CD4-positive, alpha-beta memory T cell (primary cell): ENCODE results near the gene TOLLIP. TPM values are rescaled to one million over a fixed set of nuclear protein-coding genes. Genes with fewer than 3 reads are reported as not detected.

ENCODE experiments used
- CTCF ChIA-PET: fragments of 350-600 bp; sonication (Branson Sonifier 250); formaldehyde crosslinking; loops from one replicate; lab custom pipeline; 2021; ENCODE audit warnings: inconsistent platforms; ENCODE audit not compliant: partially characterized antibody; lab: Charles Lee
- POLR2A ChIA-PET: fragments of 350-600 bp; sonication (Branson Sonifier 250); formaldehyde crosslinking; loops from one replicate; lab custom pipeline; 2021; ENCODE audit not compliant: partially characterized antibody; lab: Charles Lee
- DNase-seq, 5 donors: peaks; one replicate each; pipeline versions ENCODE4 v3.0.0 to v3.0.0-alpha.2; 2020 to 2022; ENCODE audit warnings: mixed read lengths in 1 of 5
- H3K27ac ChIP-seq: one replicate; pipeline ENCODE4 v1.7.0; 2013; ENCODE audit warnings: low read depth, low read length
- H3K27me3 ChIP-seq: 2 replicates; pipeline ENCODE4 v1.7.0; 2013; ENCODE audit warnings: mild to moderate bottlenecking, low read length, moderate library complexity; ENCODE audit not compliant: insufficient read depth
- H3K36me3 ChIP-seq: 2 replicates; pipeline ENCODE4 v1.7.0; 2013; ENCODE audit warnings: mild to moderate bottlenecking, low read length, moderate library complexity; ENCODE audit not compliant: insufficient read depth
- H3K4me1 ChIP-seq: 2 replicates; pipeline ENCODE4 v1.7.0; 2013; ENCODE audit warnings: mild to moderate bottlenecking, low read length, moderate library complexity; ENCODE audit not compliant: insufficient read depth
- H3K4me3 ChIP-seq, 2 donors: one replicate each; pipeline ENCODE4 v1.7.0; 2013; ENCODE audit warnings: low read length in 2 of 2, mild to moderate bottlenecking in 1 of 2
- H3K9me3 ChIP-seq, 2 donors: one replicate each; pipeline ENCODE4 v1.7.0; 2013; ENCODE audit warnings: low read length in 2 of 2, control low read depth in 1 of 2; ENCODE audit not compliant: control insufficient read depth in 1 of 2
- H3K27ac Mint-ChIP-seq, 7 donors: one replicate each; pipeline ENCODE4 v1.8.0; 2020 to 2021; ENCODE audit warnings: mixed read lengths in 7 of 7, mild to moderate bottlenecking in 6 of 7, inconsistent platforms in 3 of 7, moderate library complexity in 3 of 7
- H3K27me3 Mint-ChIP-seq, 2 donors: one replicate each; pipeline ENCODE4 v1.8.0; 2020 to 2021; ENCODE audit warnings: mixed read lengths in 2 of 2
- H3K36me3 Mint-ChIP-seq, 2 donors: one replicate each; pipeline ENCODE4 v1.8.0; 2020 to 2021; ENCODE audit warnings: mixed read lengths in 2 of 2, inconsistent platforms in 1 of 2, mild to moderate bottlenecking in 1 of 2
- H3K4me1 Mint-ChIP-seq, 4 donors: one replicate each; pipeline ENCODE4 v1.8.0; 2020 to 2021; ENCODE audit warnings: mixed read lengths in 4 of 4, mild to moderate bottlenecking in 1 of 4
- H3K4me3 Mint-ChIP-seq, 8 donors: one replicate each; pipeline ENCODE4 v1.8.0; 2020 to 2021; ENCODE audit warnings: mixed read lengths in 8 of 8, mild to moderate bottlenecking in 7 of 8, moderate library complexity in 6 of 8, inconsistent platforms in 3 of 8
- H3K9me3 Mint-ChIP-seq, 8 donors: one replicate each; pipeline ENCODE4 v1.8.0; 2020 to 2021; ENCODE audit warnings: mixed read lengths in 8 of 8, mild to moderate bottlenecking in 5 of 8, inconsistent platforms in 3 of 8, moderate library complexity in 1 of 8
- intact Hi-C: fragments of 100-400 bp; cut with micrococcal nuclease; formaldehyde crosslinking; loops from one replicate; pipeline ENCODE4 v1.15.1; 2023
- polyA plus RNA-seq, 2 donors: library from polyadenylated mRNA; unstranded; fragments of 300-500 nt; fragmentation: Illumina TruSeq; gene quantifications; one replicate each; pipeline ENCODE4 v1.2.3, GENCODE V29; 2021
- total RNA-seq, 2 experiments: library from RNA; stranded (reverse); gene quantifications; one replicate each; pipeline ENCODE4 v1.2.3, GENCODE V29; 2021

Gene TOLLIP
- total and polyA plus RNA-seq, 4 experiments from 2014 or later: 29.8 to 51.4 (median 41.7) TPM

DNA sequence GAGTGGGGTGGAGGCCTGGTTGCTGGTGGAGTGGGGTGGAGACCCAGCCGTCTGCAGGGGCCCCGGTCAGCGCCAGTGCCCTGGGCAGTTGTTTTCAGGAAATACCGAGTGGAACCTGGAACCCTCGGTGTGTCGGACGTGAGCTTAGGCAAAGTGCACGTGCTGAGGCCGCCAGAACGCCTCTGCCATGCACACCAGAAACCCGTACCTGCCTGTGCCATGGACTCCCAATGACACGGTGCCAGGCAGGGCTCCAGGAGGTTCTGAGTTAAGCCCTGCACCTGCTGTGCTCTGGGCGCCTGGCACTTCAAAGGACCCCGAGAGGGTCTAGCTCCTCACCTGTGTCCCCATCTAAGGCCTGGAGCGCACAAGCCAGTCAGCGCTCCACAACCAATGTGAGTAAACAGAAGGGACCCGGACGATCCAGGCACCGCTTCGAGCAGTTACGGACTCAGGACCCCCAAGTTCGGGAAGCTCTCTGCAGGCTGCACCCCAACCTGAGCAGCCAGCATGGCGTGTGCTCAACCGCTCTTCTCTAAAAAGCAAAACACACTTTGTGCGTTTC lies 12.3 kb downstream of the TOLLIP start:
- POLR2A ChIA-PET: interaction anchor here (2.2 kb wide), 1 partner anchor 12 kb away, joined by 5 read pairs; the partner anchor contains the start of gene TOLLIP
- peaks cover 22% of the 10 kb centered on the region for H3K36me3 ChIP-seq
- H3K4me3 Mint-ChIP-seq: no peak overlapping the region
- CTCF ChIA-PET: no interaction called here
- H3K27ac ChIP-seq: no peak overlapping the region
- no peaks in the 10 kb centered on the region for H3K27me3 Mint-ChIP-seq
- peaks cover 4 to 31% (median 8%) of the 10 kb centered on the region in 4 donors for H3K4me1 Mint-ChIP-seq
- H3K4me1 ChIP-seq: no peaks in the 10 kb centered on the region
- H3K36me3 Mint-ChIP-seq: peaks cover 5 to 23% of the 10 kb centered on the region in 2 donors
- H3K27ac Mint-ChIP-seq: no peak overlapping the region
- H3K4me3 ChIP-seq: no peak overlapping the region
- H3K9me3 ChIP-seq: no peaks in the 10 kb centered on the region
- H3K27me3 ChIP-seq: no peaks in the 10 kb centered on the region
- DNase-seq: no peak
- intact Hi-C loops: no loop called here
- H3K9me3 Mint-ChIP-seq: no peaks in the 10 kb centered on the region

- POLR2A ChIA-PET: no interaction called here
- no peaks in the 10 kb centered on the region for H3K4me1 ChIP-seq
- no peak overlapping the region for H3K27ac Mint-ChIP-seq
These were observed 13.1 kb downstream of the TOLLIP start for GRCh38 chr11:1296287-1296686.

GRCh38 chr11:1295591-1295990 lies 13.8 kb downstream of the TOLLIP start:
- H3K27me3 ChIP-seq: no peaks in the 10 kb centered on the region
- DNase-seq: no peak
- intact Hi-C loops: no loop called here
- ChIA-PET CTCF (no interaction called here), POLR2A (interaction anchor here (0.6 kb wide), 1 partner anchor 13 kb away, joined by 3 read pairs; the partner anchor contains the start of gene TOLLIP)
- Mint-ChIP-seq H3K27ac (no peak overlapping the region), H3K4me3 (no peak overlapping the region), H3K9me3 (no peaks in the 10 kb centered on the region), H3K27me3 (no peaks in the 10 kb centered on the region), H3K4me1 (peaks cover 4 to 20% (median 6%) of the 10 kb centered on the region in 4 donors), H3K36me3 (peaks cover 9 to 30% of the 10 kb centered on the region in 2 donors)
- H3K4me3 ChIP-seq: no peak overlapping the region
- H3K9me3 ChIP-seq: no peaks in the 10 kb centered on the region
- no peak overlapping the region for H3K27ac ChIP-seq
- no peaks in the 10 kb centered on the region for H3K4me1 ChIP-seq
- H3K36me3 ChIP-seq: peaks cover 26% of the 10 kb centered on the region

More at GRCh38 chr11:1296287-1296686, 13.1 kb downstream of the TOLLIP start:
- no peak overlapping the region for H3K27ac ChIP-seq
- no peaks in the 10 kb centered on the region for H3K27me3 ChIP-seq
- no peak overlapping the region for H3K4me3 ChIP-seq
- Mint-ChIP-seq H3K9me3 (no peaks in the 10 kb centered on the region), H3K4me3 (peak overlapping the region in 1 of 8 donors; percentile 33), H3K27me3 (no peaks in the 10 kb centered on the region), H3K4me1 (peaks cover 4 to 24% (median 6%) of the 10 kb centered on the region in 4 donors), H3K36me3 (peaks cover 5 to 27% of the 10 kb centered on the region in 2 donors)
- DNase-seq: no peak
- peaks cover 23% of the 10 kb centered on the region for H3K36me3 ChIP-seq
- intact Hi-C loops: no loop called here
- CTCF ChIA-PET: no interaction called here
- H3K9me3 ChIP-seq: no peaks in the 10 kb centered on the region

- Histone ChIP-seq H3K36me3 (peaks cover 28% of the 10 kb centered on the region), H3K27me3 (no peaks in the 10 kb centered on the region), H3K4me1 (no peaks in the 10 kb centered on the region), H3K4me3 (no peak overlapping the region), H3K27ac (no peak overlapping the region), H3K9me3 (no peaks in the 10 kb centered on the region)
- Mint-ChIP-seq H3K27me3 (no peaks in the 10 kb centered on the region), H3K4me3 (no peak overlapping the region), H3K9me3 (no peaks in the 10 kb centered on the region), H3K4me1 (peaks cover 3 to 17% (median 6%) of the 10 kb centered on the region in 4 donors), H3K27ac (no peak overlapping the region), H3K36me3 (peaks cover 9 to 32% of the 10 kb centered on the region in 2 donors)
- no peak for DNase-seq
- POLR2A ChIA-PET: interaction anchor here (0.6 kb wide), 1 partner anchor 14 kb away, joined by 3 read pairs; the partner anchor contains the start of gene TOLLIP
- intact Hi-C loops: no loop called here
- CTCF ChIA-PET: no interaction called here
These were observed 14.3 kb downstream of the TOLLIP start for GRCh38 chr11:1295086-1295485.

DNA sequence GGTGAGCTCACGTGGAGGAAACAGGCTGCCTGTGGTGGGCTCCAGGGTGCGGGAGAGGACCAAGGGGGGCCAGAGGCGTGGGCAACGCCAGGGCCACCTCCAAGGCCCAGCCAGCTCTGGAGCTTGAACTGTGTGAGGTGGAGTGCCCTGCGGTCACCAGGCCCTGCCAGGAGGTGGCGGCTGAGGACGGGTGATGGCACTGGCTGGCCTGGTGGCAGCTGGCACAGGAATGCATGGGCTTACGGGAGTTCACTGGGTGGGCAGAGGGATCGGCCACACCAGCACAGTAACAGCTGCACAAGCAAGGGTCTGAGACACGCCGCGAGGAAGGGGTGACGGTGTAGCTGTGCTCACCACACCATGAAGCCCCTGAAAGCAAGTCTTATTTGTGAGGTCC lies 15.8 kb downstream of the TOLLIP start:
- H3K4me3 ChIP-seq: no peak overlapping the region
- H3K36me3 Mint-ChIP-seq: peaks cover 9 to 32% of the 10 kb centered on the region in 2 donors
- H3K4me1 Mint-ChIP-seq: peaks cover 0 to 12% (median 4%) of the 10 kb centered on the region in 4 donors
- no peaks in the 10 kb centered on the region for H3K9me3 ChIP-seq
- H3K27me3 ChIP-seq: no peaks in the 10 kb centered on the region
- no peak overlapping the region for H3K27ac ChIP-seq
- H3K27me3 Mint-ChIP-seq: no peaks in the 10 kb centered on the region
- H3K4me3 Mint-ChIP-seq: no peak overlapping the region
- H3K36me3 ChIP-seq: peaks cover 41% of the 10 kb centered on the region
- no peak overlapping the region for H3K27ac Mint-ChIP-seq
- no peaks in the 10 kb centered on the region for H3K9me3 Mint-ChIP-seq
- POLR2A ChIA-PET: no interaction called here
- intact Hi-C loops: no loop called here
- DNase-seq: no peak
- CTCF ChIA-PET: no interaction called here
- H3K4me1 ChIP-seq: no peaks in the 10 kb centered on the region

DNA sequence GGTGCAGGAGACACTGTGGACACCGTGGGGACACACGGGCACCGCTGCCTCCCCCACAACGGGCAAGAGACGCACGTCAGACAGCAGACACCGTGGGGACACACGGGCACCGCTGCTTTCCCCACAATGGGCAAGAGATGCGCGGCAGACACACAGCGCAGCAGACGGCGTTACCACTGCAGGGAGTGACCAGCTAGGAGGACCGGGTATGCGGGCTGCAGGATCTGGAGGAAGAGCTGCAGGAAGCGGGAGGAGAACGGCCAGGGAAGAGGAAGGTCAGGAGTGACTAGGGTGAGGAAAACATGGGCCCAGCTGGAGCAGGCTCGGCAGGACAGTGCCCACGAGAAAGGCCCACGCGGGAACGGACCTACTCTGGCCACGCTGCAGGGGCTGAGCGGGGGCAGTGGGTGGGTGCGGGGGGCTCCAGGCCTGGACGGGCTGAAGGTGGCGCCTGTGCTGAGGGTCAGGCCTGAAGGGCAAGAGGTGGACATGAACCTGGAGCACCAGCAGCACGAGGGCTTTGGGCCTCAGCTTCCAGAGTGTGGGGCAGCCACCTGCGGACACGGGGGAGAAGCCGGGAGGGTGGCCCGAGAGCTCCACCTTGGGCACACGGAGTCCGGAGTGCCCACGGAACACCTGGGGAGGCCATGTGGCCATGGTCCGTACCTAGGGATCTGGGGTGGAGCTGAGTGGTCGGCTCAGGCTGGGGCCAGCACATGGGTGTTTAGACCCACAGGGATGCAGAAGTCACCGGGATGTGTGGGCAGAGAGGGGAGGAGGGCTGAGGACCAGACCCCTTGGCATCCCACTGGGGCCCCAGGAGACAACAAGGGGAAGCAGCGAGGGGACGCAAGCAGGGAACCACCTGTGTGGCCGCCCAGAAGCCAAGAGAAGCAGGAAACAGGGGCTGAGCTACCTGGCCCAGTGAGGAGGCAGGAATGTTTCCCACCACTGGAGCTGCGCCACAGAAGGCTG lies 16.5 kb downstream of the TOLLIP start:
- peaks cover 9 to 31% of the 10 kb centered on the region in 2 donors for H3K36me3 Mint-ChIP-seq
- Histone ChIP-seq H3K36me3 (peaks cover 42% of the 10 kb centered on the region), H3K27me3 (no peaks in the 10 kb centered on the region), H3K9me3 (no peaks in the 10 kb centered on the region), H3K4me3 (no peak overlapping the region), H3K4me1 (no peaks in the 10 kb centered on the region), H3K27ac (no peak overlapping the region)
- ChIA-PET CTCF (no interaction called here), POLR2A (no interaction called here)
- H3K4me3 Mint-ChIP-seq: peak overlapping the region in 1 of 8 donors; percentile 32
- no peak for DNase-seq
- no peaks in the 10 kb centered on the region for H3K27me3 Mint-ChIP-seq
- peaks cover 0 to 5% (median 3%) of the 10 kb centered on the region in 4 donors for H3K4me1 Mint-ChIP-seq
- peak overlapping the region in 3 of 7 donors; percentile 40 to 79 (median 53) for H3K27ac Mint-ChIP-seq
- H3K9me3 Mint-ChIP-seq: no peaks in the 10 kb centered on the region
- intact Hi-C loops: no loop called here

GRCh38 chr11:1292018-1292643 lies 17.3 kb downstream of the TOLLIP start:
- H3K27me3 Mint-ChIP-seq: no peaks in the 10 kb centered on the region
- no peaks in the 10 kb centered on the region for H3K4me1 ChIP-seq
- no peaks in the 10 kb centered on the region for H3K27me3 ChIP-seq
- no peak overlapping the region for H3K4me3 ChIP-seq
- H3K27ac Mint-ChIP-seq: peak overlapping the region in 3 of 7 donors; percentile 40 to 53 (median 48)
- no peaks in the 10 kb centered on the region for H3K9me3 ChIP-seq
- intact Hi-C loops: no loop called here
- ChIA-PET POLR2A (no interaction called here), CTCF (no interaction called here)
- peaks cover 41% of the 10 kb centered on the region for H3K36me3 ChIP-seq
- H3K4me1 Mint-ChIP-seq: peaks cover 0 to 4% (median 3%) of the 10 kb centered on the region in 4 donors
- no peak overlapping the region for H3K27ac ChIP-seq
- H3K36me3 Mint-ChIP-seq: peaks cover 9 to 31% of the 10 kb centered on the region in 2 donors
- no peak for DNase-seq
- H3K9me3 Mint-ChIP-seq: no peaks in the 10 kb centered on the region
- H3K4me3 Mint-ChIP-seq: no peak overlapping the region
